ENCODE results near the gene NOL12. TPM values are rescaled to one million over a fixed set of nuclear protein-coding genes. Genes with fewer than 3 reads are reported as not detected.

Gene NOL12
- total RNA-seq, 1 experiment from 2014 or later, result 30.4 TPM

DNA sequence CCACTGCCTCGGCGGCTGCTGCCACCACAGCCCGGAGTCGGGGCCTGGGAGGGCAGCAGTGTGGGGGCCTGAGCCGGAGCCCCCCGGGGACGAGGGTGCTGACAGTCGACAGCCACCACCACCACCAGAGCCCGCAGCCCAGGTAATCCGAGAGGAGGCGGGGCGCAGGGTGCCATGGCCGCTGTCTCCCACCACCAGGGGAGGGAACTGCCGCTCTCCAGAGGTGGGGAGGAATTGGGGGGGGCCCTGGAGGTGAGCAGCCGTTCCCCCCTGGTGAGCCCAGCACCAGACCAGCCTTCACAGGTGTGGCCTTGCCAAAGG, 23.3 kb downstream of the NOL12 start:
- H3K56ac ChIP-seq (ENCODE audit: insufficient read length, low read depth, low read length), result no peak overlapping the region
- H3K14ac ChIP-seq (ENCODE audit: insufficient read depth, low read length), result no peak overlapping the region
- no peaks in the 10 kb centered on the region for H3K27me3 Mint-ChIP-seq (ENCODE audit: low read depth)
- H3K36me3 Mint-ChIP-seq (ENCODE audit: insufficient read depth in 1 of 3, low read depth in 3 of 3), result peaks cover 30 to 71% (median 68%) of the 10 kb centered on the region in 3 experiments; a peak in 6 of 7 replicates
- H2AK5ac ChIP-seq (ENCODE audit: insufficient read length, low read length), result no peak overlapping the region
- no peak overlapping the region for H4K91ac ChIP-seq (ENCODE audit: insufficient read length, low read depth, low read length)
- no peaks in the 10 kb centered on the region for H3K4me1 ChIP-seq (ENCODE audit: insufficient read depth, low read length)
- no peaks in the 10 kb centered on the region for H3K79me2 ChIP-seq (ENCODE audit: insufficient read depth, low read length)
- H2BK5ac ChIP-seq (ENCODE audit: insufficient read length, low read length), result no peak overlapping the region
- H3K4me3 Mint-ChIP-seq, result no peak overlapping the region
- no peak overlapping the region for H3K4ac ChIP-seq (ENCODE audit: low read depth, low read length)
- H3K79me1 ChIP-seq (ENCODE audit: insufficient read depth, low read depth, low read length, poor library complexity, severe bottlenecking), result no peaks in the 10 kb centered on the region
- TF ChIP-seq, protein P1, sequence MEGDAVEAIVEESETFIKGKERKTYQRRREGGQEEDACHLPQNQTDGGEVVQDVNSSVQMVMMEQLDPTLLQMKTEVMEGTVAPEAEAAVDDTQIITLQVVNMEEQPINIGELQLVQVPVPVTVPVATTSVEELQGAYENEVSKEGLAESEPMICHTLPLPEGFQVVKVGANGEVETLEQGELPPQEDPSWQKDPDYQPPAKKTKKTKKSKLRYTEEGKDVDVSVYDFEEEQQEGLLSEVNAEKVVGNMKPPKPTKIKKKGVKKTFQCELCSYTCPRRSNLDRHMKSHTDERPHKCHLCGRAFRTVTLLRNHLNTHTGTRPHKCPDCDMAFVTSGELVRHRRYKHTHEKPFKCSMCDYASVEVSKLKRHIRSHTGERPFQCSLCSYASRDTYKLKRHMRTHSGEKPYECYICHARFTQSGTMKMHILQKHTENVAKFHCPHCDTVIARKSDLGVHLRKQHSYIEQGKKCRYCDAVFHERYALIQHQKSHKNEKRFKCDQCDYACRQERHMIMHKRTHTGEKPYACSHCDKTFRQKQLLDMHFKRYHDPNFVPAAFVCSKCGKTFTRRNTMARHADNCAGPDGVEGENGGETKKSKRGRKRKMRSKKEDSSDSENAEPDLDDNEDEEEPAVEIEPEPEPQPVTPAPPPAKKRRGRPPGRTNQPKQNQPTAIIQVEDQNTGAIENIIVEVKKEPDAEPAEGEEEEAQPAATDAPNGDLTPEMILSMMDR (conservative IDR thresholded peaks at IDR 0.05), result no peak
- no peak for DNase-seq
- H3T11ph ChIP-seq (ENCODE audit: low read length), result no peak overlapping the region
- no CpG with 5 or more reads among the region's 15 CpGs for WGBS (ENCODE audit: extremely low coverage, insufficient read length, low lambda C conversion rate)
- H4K8ac ChIP-seq (replicated peaks; ENCODE audit: insufficient read length, low read depth, low read length), result no peak overlapping the region
- H3K18ac ChIP-seq (ENCODE audit: insufficient read length, low read depth, low read length), result no peak overlapping the region
- no peak overlapping the region for H3K9ac ChIP-seq (ENCODE audit: extremely low read depth, insufficient read length, low read length)
- H3K27me3 ChIP-seq (ENCODE audit: insufficient read depth, low read length), result no peaks in the 10 kb centered on the region
- H3K9me3 Mint-ChIP-seq, result no peaks in the 10 kb centered on the region; a peak in 1 of 5 replicates
- H4K20me1 ChIP-seq (ENCODE audit: control insufficient read depth, insufficient read depth, insufficient read length), result no peaks in the 10 kb centered on the region
- no peak overlapping the region for H2BK120ac ChIP-seq (ENCODE audit: low read depth, low read length, poor library complexity, severe bottlenecking)
- no peaks in the 10 kb centered on the region for H3K23me2 ChIP-seq (ENCODE audit: insufficient read length, low read depth, low read length, poor library complexity, severe bottlenecking)
- H3K4me1 Mint-ChIP-seq, result peaks cover 0 to 3% of the 10 kb centered on the region in 2 experiments; a peak in 1 of 4 replicates
- H3K4me2 ChIP-seq (ENCODE audit: insufficient read depth, insufficient read length, low read length), result no peak overlapping the region
- no peak overlapping the region for H4K5ac ChIP-seq (ENCODE audit: insufficient read length, low read depth, low read length)
- H2AFZ ChIP-seq (ENCODE audit: low read length), result no peak overlapping the region
- H3K23ac ChIP-seq (ENCODE audit: insufficient read length, low read depth, low read length), result no peak overlapping the region
- H2BK15ac ChIP-seq (ENCODE audit: low read depth, low read length), result no peak overlapping the region
- no peak overlapping the region for H2BK12ac ChIP-seq (ENCODE audit: insufficient read length, low read depth, low read length)
- no peak overlapping the region for H3K27ac ChIP-seq (ENCODE audit: insufficient read length, low read depth, low read length)
- H3K27ac Mint-ChIP-seq, result peak overlapping the region in 1 of 3 experiments; percentile 27; a peak in 1 of 7 replicates
- no peaks in the 10 kb centered on the region for H3K9me3 ChIP-seq (ENCODE audit: control insufficient read depth, low read depth, low read length)
- H2BK20ac ChIP-seq (ENCODE audit: low read depth, low read length, poor library complexity, severe bottlenecking), result no peak overlapping the region

All from H9 (cell line).